ENCODE measurements around the gene KRT86. TPM values are rescaled to one million over a fixed set of nuclear protein-coding genes. Genes with fewer than 3 reads are reported as not detected.

The KRT86 gene
- total and polyA plus RNA-seq, 2 donors (not counting 1 experiment from before 2014, with no cell fraction given), result not detected

DNA sequence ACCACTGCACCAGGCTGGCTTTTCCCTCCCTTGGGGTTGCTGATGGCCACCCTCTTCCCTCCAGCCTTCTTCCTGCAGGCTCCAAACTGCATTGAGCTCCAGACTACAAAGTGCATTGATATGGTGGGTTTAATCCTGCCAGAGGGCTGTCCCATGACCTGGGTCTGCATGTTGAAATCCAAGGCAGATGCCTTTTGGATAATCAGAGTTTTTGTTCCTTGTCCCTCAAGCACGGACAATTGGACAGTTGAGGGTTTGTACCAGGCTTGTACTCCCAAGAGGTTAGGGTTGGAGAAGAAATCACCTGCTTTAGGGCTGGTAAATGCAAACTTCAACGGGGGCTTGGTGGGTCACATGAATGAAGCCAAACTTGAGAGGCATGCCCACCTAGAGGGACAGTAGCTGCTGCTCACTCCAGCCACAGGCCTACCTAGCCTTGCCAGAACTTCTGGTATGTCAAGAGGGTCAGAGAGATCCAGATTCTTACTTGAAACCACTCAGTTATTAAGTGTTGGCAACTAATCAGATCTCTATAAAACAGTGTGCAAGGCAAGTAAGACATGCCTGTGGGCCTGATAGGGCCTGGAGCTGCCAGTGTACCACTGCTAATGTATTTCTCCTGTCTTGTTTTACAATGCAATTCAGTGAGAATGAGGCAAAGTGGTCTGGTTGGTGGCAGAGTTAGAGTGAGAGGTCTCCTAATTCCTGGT is 68.5 kb downstream of the KRT86 start:
- peaks cover 0 to 7% (median 0%) of the 10 kb centered on the region in 3 donors for H3K9me3 ChIP-seq (ENCODE audit: control extremely low read depth in 1 of 3, control insufficient read depth in 2 of 3, insufficient read depth in 1 of 3, low read length in 2 of 3)
- intact Hi-C loops (cut with micrococcal nuclease), result no loop called here
- ATAC-seq (ENCODE audit: low read depth) (no peak), DNase-seq (no peak)
- Mint-ChIP-seq H3K9me3 (ENCODE audit: insufficient read depth) (no peaks in the 10 kb centered on the region), H3K27me3 (peaks cover 12% of the 10 kb centered on the region), H3K4me3 (no peak overlapping the region), H3K27ac (no peak overlapping the region), H3K4me1 (no peaks in the 10 kb centered on the region)
- TF ChIP-seq EZH2 (IDR thresholded peaks at IDR 0.05; ENCODE audit: borderline replicate concordance, insufficient read depth, low read depth, low read length, poor library complexity, severe bottlenecking), result no peak
- TF ChIP-seq, protein P1, sequence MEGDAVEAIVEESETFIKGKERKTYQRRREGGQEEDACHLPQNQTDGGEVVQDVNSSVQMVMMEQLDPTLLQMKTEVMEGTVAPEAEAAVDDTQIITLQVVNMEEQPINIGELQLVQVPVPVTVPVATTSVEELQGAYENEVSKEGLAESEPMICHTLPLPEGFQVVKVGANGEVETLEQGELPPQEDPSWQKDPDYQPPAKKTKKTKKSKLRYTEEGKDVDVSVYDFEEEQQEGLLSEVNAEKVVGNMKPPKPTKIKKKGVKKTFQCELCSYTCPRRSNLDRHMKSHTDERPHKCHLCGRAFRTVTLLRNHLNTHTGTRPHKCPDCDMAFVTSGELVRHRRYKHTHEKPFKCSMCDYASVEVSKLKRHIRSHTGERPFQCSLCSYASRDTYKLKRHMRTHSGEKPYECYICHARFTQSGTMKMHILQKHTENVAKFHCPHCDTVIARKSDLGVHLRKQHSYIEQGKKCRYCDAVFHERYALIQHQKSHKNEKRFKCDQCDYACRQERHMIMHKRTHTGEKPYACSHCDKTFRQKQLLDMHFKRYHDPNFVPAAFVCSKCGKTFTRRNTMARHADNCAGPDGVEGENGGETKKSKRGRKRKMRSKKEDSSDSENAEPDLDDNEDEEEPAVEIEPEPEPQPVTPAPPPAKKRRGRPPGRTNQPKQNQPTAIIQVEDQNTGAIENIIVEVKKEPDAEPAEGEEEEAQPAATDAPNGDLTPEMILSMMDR (IDR thresholded peaks at IDR 0.05), result no peak
- no peaks in the 10 kb centered on the region for H3K4me1 ChIP-seq (ENCODE audit: control insufficient read depth in 2 of 2, insufficient read depth in 2 of 2, low read length in 2 of 2)
- H3K79me2 ChIP-seq (ENCODE audit: control insufficient read depth, insufficient read depth, low read length), result no peaks in the 10 kb centered on the region
- CTCF ChIA-PET, result interaction anchor here (1.7 kb wide), 1 partner anchor 16 kb away, joined by 5 read pairs; no protein-coding TSS in a partner anchor
- H2AFZ ChIP-seq (ENCODE audit: insufficient read depth, low read depth, low read length, poor library complexity, severe bottlenecking), result no peak overlapping the region
- peaks cover 0 to 7% (median 0%) of the 10 kb centered on the region in 4 experiments for H3K27me3 ChIP-seq (replicated peaks in 1 of 4; ENCODE audit: control extremely low read depth in 1 of 4, control insufficient read depth in 3 of 4, insufficient read depth in 4 of 4, low read length in 3 of 4)
- no peak overlapping the region for H3K9ac ChIP-seq (ENCODE audit: low read length)
- no peaks in the 10 kb centered on the region for H3K36me3 ChIP-seq (replicated peaks in 1 of 2; ENCODE audit: control extremely low read depth in 1 of 2, control insufficient read depth in 1 of 2, extremely low read depth in 1 of 2, insufficient read depth in 2 of 2, low read length in 1 of 2)
- no peak overlapping the region for H3K4me3 ChIP-seq (ENCODE audit: control extremely low read depth in 1 of 5, extremely low read depth in 1 of 5, insufficient read depth in 1 of 5, low read depth in 2 of 5, low read length in 4 of 5)
- H3K4me2 ChIP-seq (replicated peaks; ENCODE audit: low read depth, low read length, poor library complexity, severe bottlenecking), result no peak overlapping the region
- H4K20me1 ChIP-seq (ENCODE audit: control insufficient read depth, insufficient read depth, low read length, poor library complexity, severe bottlenecking), result no peaks in the 10 kb centered on the region
- no peak overlapping the region for H3K27ac ChIP-seq (ENCODE audit: low read length in 2 of 2)
- POLR2A ChIA-PET, result no interaction called here
- 75% methylated on average over 2 of the region's 2 CpGs for WGBS (ENCODE audit: insufficient coverage)

DNA sequence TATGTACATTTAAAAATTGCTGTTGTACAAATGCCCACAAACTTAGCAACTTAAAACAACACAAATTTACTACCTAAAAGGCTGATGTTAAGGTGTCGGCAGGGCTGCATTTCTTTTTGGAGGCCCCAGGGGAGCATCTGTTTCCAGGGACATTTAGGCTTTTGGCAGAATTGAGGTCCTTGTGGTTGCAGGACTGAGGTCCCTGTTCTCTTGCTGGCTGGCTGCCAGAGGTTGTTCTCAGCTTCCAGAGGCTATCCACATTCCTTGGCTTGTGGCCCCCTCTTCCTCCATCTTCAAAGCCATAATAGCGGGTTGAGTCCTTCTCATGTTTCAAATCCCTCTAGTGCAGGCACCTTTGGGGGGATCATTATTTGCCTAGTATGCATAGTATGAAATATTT is 69.1 kb downstream of the KRT86 start:
- H3K4me2 ChIP-seq (replicated peaks; ENCODE audit: low read depth, low read length, poor library complexity, severe bottlenecking), result no peak overlapping the region
- no CpG with 5 or more reads among the region's 2 CpGs for WGBS (ENCODE audit: insufficient coverage)
- no peak overlapping the region for H3K4me3 ChIP-seq (ENCODE audit: control extremely low read depth in 1 of 5, extremely low read depth in 1 of 5, insufficient read depth in 1 of 5, low read depth in 2 of 5, low read length in 4 of 5)
- TF ChIP-seq, protein P1 (IDR thresholded peaks at IDR 0.05), result no peak
- no peak for TF ChIP-seq EZH2 (IDR thresholded peaks at IDR 0.05; ENCODE audit: borderline replicate concordance, insufficient read depth, low read depth, low read length, poor library complexity, severe bottlenecking)
- no peak overlapping the region for H3K9ac ChIP-seq (ENCODE audit: low read length)
- peaks cover 0 to 7% (median 0%) of the 10 kb centered on the region in 3 donors for H3K9me3 ChIP-seq (ENCODE audit: control extremely low read depth in 1 of 3, control insufficient read depth in 2 of 3, insufficient read depth in 1 of 3, low read length in 2 of 3)
- Mint-ChIP-seq H3K9me3 (ENCODE audit: insufficient read depth) (no peaks in the 10 kb centered on the region), H3K27me3 (peaks cover 13% of the 10 kb centered on the region), H3K4me3 (no peak overlapping the region), H3K27ac (no peak overlapping the region), H3K4me1 (no peaks in the 10 kb centered on the region)
- no peak for DNase-seq
- no peaks in the 10 kb centered on the region for H3K79me2 ChIP-seq (ENCODE audit: control insufficient read depth, insufficient read depth, low read length)
- peaks cover 0 to 7% (median 0%) of the 10 kb centered on the region in 4 experiments for H3K27me3 ChIP-seq (replicated peaks in 1 of 4; ENCODE audit: control extremely low read depth in 1 of 4, control insufficient read depth in 3 of 4, insufficient read depth in 4 of 4, low read length in 3 of 4)
- ChIA-PET CTCF (interaction anchor here (1.7 kb wide), 1 partner anchor 17 kb away, joined by 5 read pairs; no protein-coding TSS in a partner anchor), POLR2A (no interaction called here)
- H3K4me1 ChIP-seq (ENCODE audit: control insufficient read depth in 2 of 2, insufficient read depth in 2 of 2, low read length in 2 of 2), result no peaks in the 10 kb centered on the region
- no peak overlapping the region for H3K27ac ChIP-seq (ENCODE audit: low read length in 2 of 2)
- intact Hi-C loops (cut with micrococcal nuclease), result no loop called here
- H3K36me3 ChIP-seq (replicated peaks in 1 of 2; ENCODE audit: control extremely low read depth in 1 of 2, control insufficient read depth in 1 of 2, extremely low read depth in 1 of 2, insufficient read depth in 2 of 2, low read length in 1 of 2), result no peaks in the 10 kb centered on the region
- no peak for ATAC-seq (ENCODE audit: low read depth)
- no peaks in the 10 kb centered on the region for H4K20me1 ChIP-seq (ENCODE audit: control insufficient read depth, insufficient read depth, low read length, poor library complexity, severe bottlenecking)
- no peak overlapping the region for H2AFZ ChIP-seq (ENCODE audit: insufficient read depth, low read depth, low read length, poor library complexity, severe bottlenecking)
